ENCODE measurements around the gene PDS5B. TPM values are rescaled to one million over a fixed set of nuclear protein-coding genes. Genes with fewer than 3 reads are reported as not detected.

Gene PDS5B
- total and polyA plus RNA-seq, 2 experiments from 2014 or later: 16.6 to 34.0 TPM

DNA sequence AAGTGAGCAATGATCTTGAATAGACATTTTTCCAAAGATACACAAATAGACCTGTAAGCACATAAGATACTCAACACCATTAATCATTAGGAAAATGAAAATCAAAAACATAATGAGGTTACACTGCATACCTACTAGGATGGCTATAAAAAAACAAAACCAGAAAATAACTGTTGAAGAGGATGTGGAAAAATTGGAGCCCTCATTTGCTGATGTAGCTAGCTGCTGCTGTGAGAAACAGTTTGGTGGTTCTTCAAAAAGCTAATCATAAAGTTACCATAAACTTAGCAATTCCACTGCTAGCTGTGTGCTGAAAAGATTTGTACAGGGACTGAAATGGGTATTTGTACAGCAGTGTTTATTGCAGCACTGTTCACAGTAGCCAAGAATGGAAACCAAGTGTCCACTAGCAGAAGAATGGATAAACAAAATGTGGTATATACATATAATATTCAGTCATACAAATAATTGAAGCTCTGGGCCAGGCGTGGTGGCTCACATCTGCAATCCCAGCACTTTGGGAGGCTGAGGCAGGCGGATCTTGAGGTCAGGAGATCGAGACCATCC is 46.2 kb downstream of the PDS5B start:
- peaks cover 97% of the 10 kb centered on the region for H3K79me2 ChIP-seq
- H3K9me3 ChIP-seq (ENCODE audit: low read depth): no peaks in the 10 kb centered on the region
- peaks cover 36% of the 10 kb centered on the region for H4K20me1 ChIP-seq (ENCODE audit: insufficient read depth, poor library complexity, severe bottlenecking)
- no peak overlapping the region for H3K27ac ChIP-seq
- H3K36me3 ChIP-seq (replicated peaks; ENCODE audit: insufficient read depth, low read depth): no peaks in the 10 kb centered on the region
- H3K4me1 ChIP-seq (ENCODE audit: insufficient read depth): no peaks in the 10 kb centered on the region
- DNase-seq (ENCODE audit: low spot score): no peak
- no peak overlapping the region for H3K4me2 ChIP-seq
- H2AFZ ChIP-seq: no peak overlapping the region
- TF ChIP-seq, protein P1, sequence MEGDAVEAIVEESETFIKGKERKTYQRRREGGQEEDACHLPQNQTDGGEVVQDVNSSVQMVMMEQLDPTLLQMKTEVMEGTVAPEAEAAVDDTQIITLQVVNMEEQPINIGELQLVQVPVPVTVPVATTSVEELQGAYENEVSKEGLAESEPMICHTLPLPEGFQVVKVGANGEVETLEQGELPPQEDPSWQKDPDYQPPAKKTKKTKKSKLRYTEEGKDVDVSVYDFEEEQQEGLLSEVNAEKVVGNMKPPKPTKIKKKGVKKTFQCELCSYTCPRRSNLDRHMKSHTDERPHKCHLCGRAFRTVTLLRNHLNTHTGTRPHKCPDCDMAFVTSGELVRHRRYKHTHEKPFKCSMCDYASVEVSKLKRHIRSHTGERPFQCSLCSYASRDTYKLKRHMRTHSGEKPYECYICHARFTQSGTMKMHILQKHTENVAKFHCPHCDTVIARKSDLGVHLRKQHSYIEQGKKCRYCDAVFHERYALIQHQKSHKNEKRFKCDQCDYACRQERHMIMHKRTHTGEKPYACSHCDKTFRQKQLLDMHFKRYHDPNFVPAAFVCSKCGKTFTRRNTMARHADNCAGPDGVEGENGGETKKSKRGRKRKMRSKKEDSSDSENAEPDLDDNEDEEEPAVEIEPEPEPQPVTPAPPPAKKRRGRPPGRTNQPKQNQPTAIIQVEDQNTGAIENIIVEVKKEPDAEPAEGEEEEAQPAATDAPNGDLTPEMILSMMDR (IDR thresholded peaks at IDR 0.05; ENCODE audit: poor library complexity): no peak
- TF ChIP-seq EZH2phosphoT487 (IDR thresholded peaks at IDR 0.05; ENCODE audit: low read depth, severe bottlenecking, unreplicated experiment) (no peak), EZH2 (IDR thresholded peaks at IDR 0.05; ENCODE audit: borderline replicate concordance) (no peak)
- no peaks in the 10 kb centered on the region for H3K27me3 ChIP-seq
- WGBS (ENCODE audit: low lambda C conversion rate, missing lambda C conversion rate): 98% methylated on average over 3 of the region's 3 CpGs
- no peaks in the 10 kb centered on the region for H3K9me2 ChIP-seq (replicated peaks; ENCODE audit: insufficient read depth)
- H3K4me3 ChIP-seq: no peak overlapping the region

DNA sequence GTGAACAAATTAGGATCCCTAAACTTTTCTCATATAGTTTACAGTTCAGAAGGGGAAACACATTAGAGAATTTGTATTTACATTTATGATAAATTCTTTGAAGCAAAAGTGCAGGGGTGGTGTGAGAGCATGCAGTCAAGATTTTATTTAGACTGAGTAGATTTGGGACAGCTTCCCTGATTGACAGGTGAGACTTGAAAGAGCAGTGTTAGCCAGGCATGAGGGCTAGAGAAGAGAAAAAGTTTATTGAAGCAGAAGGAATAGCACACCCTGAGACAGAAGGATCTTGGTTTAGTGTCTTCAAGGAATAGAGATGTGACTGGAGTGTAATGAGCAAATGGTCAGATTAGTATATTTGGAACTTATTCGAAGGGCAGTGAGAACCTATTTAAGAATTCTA is 50.5 kb downstream of the PDS5B start:
- no peak overlapping the region for H3K27ac ChIP-seq
- no peaks in the 10 kb centered on the region for H3K4me1 ChIP-seq (ENCODE audit: insufficient read depth)
- H3K9me3 ChIP-seq (ENCODE audit: low read depth): no peaks in the 10 kb centered on the region
- H3K79me2 ChIP-seq: peaks cover 95% of the 10 kb centered on the region
- H3K36me3 ChIP-seq (replicated peaks; ENCODE audit: insufficient read depth, low read depth): no peaks in the 10 kb centered on the region
- no peak overlapping the region for H3K4me3 ChIP-seq
- H2AFZ ChIP-seq: no peak overlapping the region
- no peak for DNase-seq (ENCODE audit: low spot score)
- no peaks in the 10 kb centered on the region for H3K9me2 ChIP-seq (replicated peaks; ENCODE audit: insufficient read depth)
- no peaks in the 10 kb centered on the region for H3K27me3 ChIP-seq
- no peak overlapping the region for H3K4me2 ChIP-seq
- WGBS (ENCODE audit: low lambda C conversion rate, missing lambda C conversion rate): 96% methylated on average over 1 of the region's 1 CpG
- peaks cover 35% of the 10 kb centered on the region for H4K20me1 ChIP-seq (ENCODE audit: insufficient read depth, poor library complexity, severe bottlenecking)
- TF ChIP-seq, protein P1 (IDR thresholded peaks at IDR 0.05; ENCODE audit: poor library complexity): no peak

DNA sequence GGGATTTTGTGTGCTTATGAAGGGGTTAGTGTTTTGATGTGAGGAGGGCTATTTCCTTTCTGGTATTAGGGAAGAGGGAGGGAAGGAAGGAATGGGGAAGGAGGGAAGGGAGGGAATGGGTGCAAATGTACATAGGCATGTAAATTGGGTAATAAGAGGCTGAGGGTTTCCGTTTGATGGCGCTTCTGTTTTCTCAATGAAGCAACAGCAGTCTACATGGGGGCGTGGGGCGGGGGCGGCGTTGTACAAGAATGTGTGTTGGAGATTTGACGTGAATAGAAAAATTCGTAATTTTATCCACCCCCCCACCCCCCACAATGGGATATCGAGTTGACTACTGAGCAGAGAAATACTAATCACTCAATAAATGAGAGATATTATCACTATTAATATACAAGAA is 52.5 kb downstream of the PDS5B start:
- no peaks in the 10 kb centered on the region for H3K27me3 ChIP-seq
- H3K79me2 ChIP-seq: peaks cover 95% of the 10 kb centered on the region
- no peak for TF ChIP-seq EZH2 (IDR thresholded peaks at IDR 0.05; ENCODE audit: borderline replicate concordance)
- TF ChIP-seq EZH2phosphoT487 (IDR thresholded peaks at IDR 0.05; ENCODE audit: low read depth, severe bottlenecking, unreplicated experiment): no peak
- TF ChIP-seq, protein P1 (IDR thresholded peaks at IDR 0.05; ENCODE audit: poor library complexity): no peak
- no peaks in the 10 kb centered on the region for H3K4me1 ChIP-seq (ENCODE audit: insufficient read depth)
- H3K4me2 ChIP-seq: no peak overlapping the region
- H3K9me3 ChIP-seq (ENCODE audit: low read depth): no peaks in the 10 kb centered on the region
- H3K4me3 ChIP-seq: no peak overlapping the region
- H2AFZ ChIP-seq: no peak overlapping the region
- DNase-seq (ENCODE audit: low spot score): no peak
- no peaks in the 10 kb centered on the region for H3K9me2 ChIP-seq (replicated peaks; ENCODE audit: insufficient read depth)
- WGBS (ENCODE audit: low lambda C conversion rate, missing lambda C conversion rate): 91% methylated on average over 9 of the region's 9 CpGs
- no peak overlapping the region for H3K27ac ChIP-seq
- peaks cover 42% of the 10 kb centered on the region for H4K20me1 ChIP-seq (ENCODE audit: insufficient read depth, poor library complexity, severe bottlenecking)
- H3K36me3 ChIP-seq (replicated peaks; ENCODE audit: insufficient read depth, low read depth): no peaks in the 10 kb centered on the region
